Memory B cell (primary cell): Measurements from ENCODE around the gene LRRC71.

Source experiments
- ATAC-seq: fragments of 150-1000 bp; cut with Tn5 transposase; 2 replicates; pipeline ENCODE4 v1.10.0; 2021; ENCODE audit warnings: low read depth, mild to moderate bottlenecking, moderate library complexity
- DNase-seq, 2 donors: peaks; one replicate each; pipeline ENCODE4 v3.0.0; 2022; ENCODE audit warnings: low spot score in 2 of 2
- H3K27ac Mint-ChIP-seq: one replicate; pipeline ENCODE4 v1.8.0; 2022; ENCODE audit warnings: mild to moderate bottlenecking, moderate library complexity, mixed read lengths
- H3K27me3 Mint-ChIP-seq: one replicate; pipeline ENCODE4 v1.8.0; 2022; ENCODE audit warnings: mixed read lengths
- H3K36me3 Mint-ChIP-seq: one replicate; pipeline ENCODE4 v1.8.0; 2022; ENCODE audit warnings: mild to moderate bottlenecking, mixed read lengths
- H3K4me1 Mint-ChIP-seq: one replicate; pipeline ENCODE4 v1.8.0; 2022; ENCODE audit warnings: mixed read lengths
- H3K4me3 Mint-ChIP-seq: one replicate; pipeline ENCODE4 v1.8.0; 2022; ENCODE audit warnings: mild to moderate bottlenecking, moderate library complexity, mixed read lengths
- H3K9me3 Mint-ChIP-seq: one replicate; pipeline ENCODE4 v1.8.0; 2022; ENCODE audit warnings: mixed read lengths

The LRRC71 gene

DNA sequence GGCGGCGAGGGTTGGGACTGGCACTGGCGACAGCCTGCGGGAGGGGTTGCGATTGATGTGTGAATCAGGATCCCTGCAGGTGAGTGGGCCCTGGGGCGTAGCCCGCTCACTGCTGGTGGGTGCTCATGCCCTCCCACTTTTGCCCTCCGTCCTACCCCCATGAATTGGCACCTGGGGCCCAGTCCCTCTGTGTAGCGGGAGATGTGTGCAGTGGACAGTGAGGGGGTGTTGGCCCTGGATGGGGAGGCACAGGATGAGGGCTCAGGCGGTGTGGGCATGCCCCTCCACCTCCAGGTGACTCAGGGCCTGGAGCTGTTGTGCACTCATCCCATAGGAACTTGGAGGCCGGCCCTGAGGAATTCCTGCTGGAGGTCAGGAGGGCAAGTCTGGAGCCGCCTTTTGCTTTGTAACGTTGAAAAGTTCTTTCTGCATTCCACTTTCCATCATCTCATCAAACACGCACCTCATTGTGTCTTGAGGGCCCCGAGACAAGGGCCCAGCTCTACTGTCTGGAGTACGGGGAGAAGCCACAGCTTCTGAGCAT lies 23.9 kb upstream of the LRRC71 start:
- Mint-ChIP-seq H3K4me1 (no peaks in the 10 kb centered on the region), H3K27me3 (peaks cover 26% of the 10 kb centered on the region), H3K9me3 (no peaks in the 10 kb centered on the region), H3K36me3 (no peaks in the 10 kb centered on the region), H3K27ac (no peak overlapping the region), H3K4me3 (no peak overlapping the region)
- DNase-seq (no peak), ATAC-seq (no peak)

DNA sequence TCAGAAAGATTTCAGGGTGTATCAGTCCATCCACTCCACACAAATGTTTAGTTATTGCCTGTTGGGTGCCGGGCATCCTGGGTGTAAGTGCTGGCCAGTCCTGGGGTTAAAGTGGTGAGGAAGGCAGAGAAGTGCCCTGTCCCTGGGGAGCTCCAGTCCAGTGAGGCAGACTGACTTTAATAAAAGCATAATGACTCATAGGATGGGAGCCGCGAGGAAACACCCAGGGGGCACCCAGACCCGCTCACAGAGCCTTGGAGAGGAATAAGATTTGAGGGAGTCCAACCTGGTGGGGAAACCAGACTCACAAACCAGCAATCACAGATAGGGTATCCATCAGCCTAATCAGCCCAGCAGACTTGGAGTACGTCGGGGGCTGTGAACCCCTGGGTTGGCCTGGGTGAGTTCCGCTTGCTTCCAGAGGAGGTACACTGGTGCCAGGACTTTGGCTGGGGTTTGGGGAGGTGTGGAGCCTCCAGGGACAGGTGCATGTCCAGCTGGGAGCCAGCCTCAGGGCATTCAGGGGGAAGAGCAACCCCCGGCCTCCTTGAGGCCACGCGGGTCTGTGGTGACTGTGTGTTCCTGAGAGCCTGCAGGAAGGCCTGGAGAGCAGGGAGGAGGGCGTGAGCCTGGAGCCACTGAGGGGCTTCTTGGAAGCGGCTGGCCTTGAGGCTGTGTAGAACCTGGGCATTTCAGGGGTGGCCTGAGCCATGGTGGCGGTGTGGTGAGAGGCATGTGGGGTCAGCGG lies 23.2 kb upstream of the LRRC71 start:
- H3K27me3 Mint-ChIP-seq: peaks cover 28% of the 10 kb centered on the region
- no peaks in the 10 kb centered on the region for H3K36me3 Mint-ChIP-seq
- ATAC-seq (no peak), DNase-seq (no peak)
- H3K9me3 Mint-ChIP-seq: no peaks in the 10 kb centered on the region
- H3K27ac Mint-ChIP-seq: no peak overlapping the region
- H3K4me3 Mint-ChIP-seq: no peak overlapping the region
- no peaks in the 10 kb centered on the region for H3K4me1 Mint-ChIP-seq

DNA sequence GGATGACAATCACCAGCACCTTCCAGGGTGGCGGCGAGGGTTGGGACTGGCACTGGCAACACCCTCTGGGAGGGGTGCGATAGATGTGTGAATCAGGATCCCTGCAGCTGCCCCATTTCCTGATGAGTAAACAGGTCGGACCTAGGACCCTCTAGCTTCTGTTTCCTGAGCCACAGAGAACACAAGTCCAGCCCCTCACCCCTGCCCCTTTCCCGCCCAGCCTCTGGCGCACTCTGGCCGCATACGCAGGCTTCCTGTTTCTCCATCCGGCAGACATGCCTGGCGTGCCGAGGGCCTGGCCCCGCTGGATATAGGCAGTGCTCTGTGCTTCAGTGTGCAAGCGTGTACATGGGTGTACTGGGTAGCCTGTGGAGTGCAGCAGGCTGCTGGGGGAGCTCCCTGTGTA lies 22.3 kb upstream of the LRRC71 start:
- no peaks in the 10 kb centered on the region for H3K9me3 Mint-ChIP-seq
- H3K27ac Mint-ChIP-seq: no peak overlapping the region
- no peak overlapping the region for H3K4me3 Mint-ChIP-seq
- H3K27me3 Mint-ChIP-seq: peaks cover 28% of the 10 kb centered on the region
- ATAC-seq (no peak), DNase-seq (no peak)
- H3K4me1 Mint-ChIP-seq: no peaks in the 10 kb centered on the region
- no peaks in the 10 kb centered on the region for H3K36me3 Mint-ChIP-seq

DNA sequence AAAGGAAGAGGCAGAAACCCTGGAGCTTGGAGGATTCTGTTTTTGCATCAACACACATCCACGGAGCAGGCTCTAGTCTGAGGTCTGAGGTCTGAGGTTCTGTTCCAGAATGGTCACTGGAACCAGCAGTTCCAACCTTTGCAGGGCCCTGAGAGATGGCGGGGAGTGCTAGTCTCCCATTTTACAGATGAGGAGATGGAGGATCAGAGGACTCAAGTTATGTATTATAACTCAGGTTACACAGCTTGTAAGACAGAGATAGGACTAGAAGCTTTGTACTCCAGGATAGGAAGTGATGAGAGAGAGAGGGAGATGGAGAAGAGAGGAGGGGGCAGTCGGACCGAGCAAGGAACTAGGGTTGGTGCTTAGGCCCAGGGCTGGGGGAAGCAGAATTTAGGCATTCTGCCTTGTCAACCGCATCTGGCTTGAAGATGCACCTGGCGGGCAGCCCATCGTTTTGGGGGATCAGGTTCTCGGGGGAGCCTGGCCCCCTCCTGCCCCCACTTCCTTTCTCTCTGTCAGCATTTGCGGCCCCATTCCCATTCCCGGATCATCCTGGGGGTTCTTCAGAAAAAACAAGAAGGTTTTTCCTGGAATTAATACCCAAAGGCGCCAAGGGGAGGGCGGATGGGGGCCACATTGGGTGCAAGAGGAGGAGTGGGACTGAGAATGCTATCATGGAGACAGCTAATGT lies 21.3 kb upstream of the LRRC71 start:
- no peaks in the 10 kb centered on the region for H3K9me3 Mint-ChIP-seq
- no peak for ATAC-seq
- no peak overlapping the region for H3K27ac Mint-ChIP-seq
- no peak overlapping the region for H3K4me3 Mint-ChIP-seq
- no peaks in the 10 kb centered on the region for H3K4me1 Mint-ChIP-seq
- DNase-seq: no peak
- H3K27me3 Mint-ChIP-seq: peaks cover 27% of the 10 kb centered on the region
- no peaks in the 10 kb centered on the region for H3K36me3 Mint-ChIP-seq

DNA sequence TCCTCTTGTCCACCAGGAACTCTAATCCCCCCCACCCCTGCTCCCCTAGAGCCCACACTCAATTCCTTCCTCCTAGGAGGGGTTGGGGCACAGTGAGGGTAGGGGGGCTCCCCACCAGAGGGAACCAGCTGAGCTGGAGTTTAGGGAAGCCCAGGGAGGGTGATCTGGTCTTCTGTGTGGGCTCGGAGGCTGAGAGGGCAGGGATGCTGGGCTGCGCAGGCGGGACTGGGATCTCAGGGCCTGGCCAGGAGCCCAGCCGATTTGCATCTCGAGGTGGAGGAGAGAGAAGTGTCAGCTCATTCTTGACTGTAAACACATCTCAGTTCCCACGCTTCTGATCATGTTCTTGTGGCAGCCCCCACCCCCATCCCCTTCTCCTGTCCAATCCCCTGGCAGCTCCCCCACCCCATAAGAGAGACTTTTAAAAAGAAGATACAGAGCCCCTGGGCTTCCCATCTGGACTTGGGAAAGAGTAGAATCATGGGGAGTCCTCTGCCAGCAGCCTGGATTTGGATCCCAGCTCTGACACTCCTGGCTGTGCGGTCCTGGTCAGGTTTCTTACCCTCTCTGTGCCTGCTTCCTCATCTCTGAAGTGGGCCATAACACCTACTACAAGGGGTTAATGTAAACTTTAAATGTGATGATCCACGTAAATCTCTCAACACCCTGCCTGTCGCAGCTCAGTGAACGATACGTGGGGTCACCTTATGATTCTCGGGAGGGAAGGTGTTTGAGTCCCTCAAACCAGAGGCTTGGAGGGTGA lies 20.3 kb upstream of the LRRC71 start:
- Mint-ChIP-seq H3K4me1 (no peaks in the 10 kb centered on the region), H3K27ac (no peak overlapping the region)
- DNase-seq: no peak

DNA sequence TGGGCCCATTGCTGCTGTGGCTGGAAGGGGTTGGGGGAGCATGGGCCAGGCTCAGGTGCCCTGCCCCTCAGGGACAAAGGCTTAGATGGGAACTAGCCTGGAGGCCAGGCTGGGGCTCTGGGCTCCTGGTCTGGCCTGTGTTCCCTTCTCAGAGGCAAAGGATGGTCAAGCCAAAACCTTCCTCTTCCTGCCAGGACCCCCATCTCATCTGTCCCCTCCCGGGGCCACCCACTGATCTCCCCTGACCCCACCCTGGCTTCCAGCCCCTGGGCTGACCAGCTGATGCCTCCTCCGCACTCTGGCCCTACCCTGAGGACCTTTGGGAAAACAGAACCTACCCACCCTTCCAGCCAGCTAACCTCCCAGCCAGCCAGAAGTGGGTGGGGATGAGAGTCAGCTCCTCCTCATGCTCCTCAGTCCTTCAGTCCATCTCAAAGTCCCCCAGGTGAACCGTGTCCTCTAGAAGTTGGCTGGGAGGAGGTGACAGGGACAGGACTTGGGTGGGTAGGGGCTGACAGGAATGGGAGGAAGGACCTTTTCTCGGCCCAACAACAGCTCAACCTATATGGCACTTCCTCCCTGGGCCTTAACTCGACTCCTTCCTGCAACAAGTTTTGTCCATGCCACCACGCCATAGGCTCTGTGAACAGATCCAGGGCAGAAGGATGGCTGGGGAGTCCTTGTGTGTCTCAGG lies 19.4 kb upstream of the LRRC71 start:
- peaks cover 25% of the 10 kb centered on the region for H3K27me3 Mint-ChIP-seq
- DNase-seq: no peak
- H3K36me3 Mint-ChIP-seq: no peaks in the 10 kb centered on the region
- no peak overlapping the region for H3K4me3 Mint-ChIP-seq
- H3K4me1 Mint-ChIP-seq: no peaks in the 10 kb centered on the region
- no peak overlapping the region for H3K27ac Mint-ChIP-seq
- H3K9me3 Mint-ChIP-seq: no peaks in the 10 kb centered on the region
- no peak for ATAC-seq

More for the DNA sequence above, 20.3 kb upstream of the LRRC71 start:
- no peak for ATAC-seq
- H3K36me3 Mint-ChIP-seq: no peaks in the 10 kb centered on the region
- H3K9me3 Mint-ChIP-seq: no peaks in the 10 kb centered on the region
- peaks cover 23% of the 10 kb centered on the region for H3K27me3 Mint-ChIP-seq
- H3K4me3 Mint-ChIP-seq: no peak overlapping the region

DNA sequence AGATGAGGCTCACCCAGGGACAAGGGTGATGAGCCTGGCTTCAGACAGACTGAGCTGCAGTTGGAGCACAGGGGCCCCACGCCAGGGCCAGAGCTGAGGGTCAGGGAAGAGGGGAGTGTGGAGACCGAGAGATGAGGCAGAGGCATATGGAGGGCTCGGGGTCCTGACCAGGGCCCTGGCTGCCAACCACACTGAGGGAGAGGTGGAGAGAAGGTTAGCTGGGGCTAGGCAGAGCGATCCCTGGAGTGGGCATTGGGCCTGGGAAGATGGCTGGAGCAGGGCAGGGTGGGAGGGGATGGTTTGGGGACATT lies 18.9 kb upstream of the LRRC71 start:
- Mint-ChIP-seq H3K9me3 (no peaks in the 10 kb centered on the region), H3K36me3 (no peaks in the 10 kb centered on the region), H3K4me3 (no peak overlapping the region), H3K27me3 (peaks cover 25% of the 10 kb centered on the region), H3K27ac (no peak overlapping the region), H3K4me1 (no peaks in the 10 kb centered on the region)
- no peak for DNase-seq
- ATAC-seq: no peak

DNA sequence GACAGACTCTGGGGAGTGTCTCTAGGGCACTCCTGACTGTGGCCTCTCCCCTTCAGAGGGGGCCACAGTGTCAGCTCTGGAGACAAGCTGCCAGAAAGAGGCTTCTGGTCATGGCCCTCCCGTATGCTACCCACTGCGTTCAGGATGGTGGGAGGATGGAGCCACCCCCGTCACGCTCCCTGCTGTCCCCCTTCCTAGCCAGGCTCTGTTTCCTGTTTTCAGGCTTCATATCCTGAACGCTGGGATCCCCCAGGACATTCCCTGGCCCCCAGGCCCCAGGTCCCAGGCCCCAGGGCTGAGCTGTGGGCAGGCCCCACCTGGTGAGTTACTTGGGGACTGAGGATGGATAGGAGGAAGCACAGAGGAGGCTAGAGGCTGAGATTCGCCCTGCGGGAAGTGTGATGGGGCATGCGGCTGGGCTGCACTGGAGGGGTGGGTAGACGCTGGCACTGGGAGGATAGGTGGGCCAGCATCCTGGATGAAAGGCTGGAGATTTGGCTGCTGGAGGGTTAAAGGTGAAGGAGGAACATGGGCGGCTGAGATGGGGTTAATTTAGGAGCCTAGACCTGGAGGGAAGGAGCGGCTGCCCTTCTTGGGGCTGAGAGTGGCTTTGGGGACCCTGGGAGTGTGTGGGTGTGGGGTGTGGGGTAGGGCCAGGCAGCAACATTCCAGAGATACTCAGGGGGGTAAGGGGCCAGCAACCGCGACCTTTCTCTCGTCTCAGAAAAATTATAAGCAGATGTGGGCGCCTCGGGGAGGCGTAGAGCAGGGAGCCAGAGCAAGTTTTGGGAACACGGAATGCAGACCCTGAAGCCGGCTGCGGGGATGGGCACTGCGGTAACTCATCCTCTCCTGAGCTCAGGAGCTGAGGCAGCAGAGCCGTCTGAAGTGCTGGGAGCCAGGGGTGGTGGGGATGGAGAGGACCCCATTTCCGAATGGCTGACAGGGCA lies 18.2 kb upstream of the LRRC71 start:
- Mint-ChIP-seq H3K36me3 (no peaks in the 10 kb centered on the region), H3K4me1 (peaks cover 4% of the 10 kb centered on the region), H3K27ac (no peak overlapping the region), H3K27me3 (peaks cover 30% of the 10 kb centered on the region), H3K9me3 (no peaks in the 10 kb centered on the region), H3K4me3 (no peak overlapping the region)
- DNase-seq (no peak), ATAC-seq (no peak)

DNA sequence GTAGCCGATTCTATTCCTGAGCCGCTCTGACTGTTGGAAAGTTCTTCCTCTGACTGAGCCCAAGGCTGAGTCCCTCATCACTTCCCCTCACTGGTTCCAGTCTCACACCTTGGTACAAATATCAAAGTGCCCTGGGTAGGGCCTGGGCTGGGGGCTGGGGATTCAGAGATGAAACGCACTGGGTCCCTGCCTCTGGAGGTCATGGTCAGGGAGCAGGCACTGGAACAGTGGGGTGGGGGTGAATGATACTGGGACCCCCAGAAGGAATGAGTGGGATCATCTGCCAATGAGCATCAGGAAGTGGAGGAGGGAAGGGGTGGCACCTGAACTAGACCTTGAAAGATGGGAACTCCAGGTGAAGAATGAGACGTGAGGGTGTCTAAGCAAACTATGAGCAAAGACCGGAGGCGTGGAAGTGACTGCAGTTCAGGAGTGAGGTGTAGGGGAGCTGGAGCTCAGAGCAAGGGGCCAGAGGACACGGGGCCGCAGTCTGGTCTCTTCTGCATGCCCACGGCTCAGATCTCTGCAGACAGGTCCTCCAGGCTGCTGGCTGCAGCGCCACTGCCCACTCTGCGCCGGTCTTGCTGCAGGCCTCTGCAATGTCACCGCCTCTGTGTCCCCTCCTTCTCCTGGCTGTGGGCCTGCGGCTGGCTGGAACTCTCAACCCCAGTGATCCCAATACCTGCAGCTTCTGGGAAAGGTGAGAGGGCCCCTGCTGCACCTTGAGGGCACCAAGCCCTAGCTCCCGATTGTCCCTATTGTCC lies 16.9 kb upstream of the LRRC71 start:
- DNase-seq: no peak
- Mint-ChIP-seq H3K36me3 (no peaks in the 10 kb centered on the region), H3K9me3 (no peaks in the 10 kb centered on the region), H3K27me3 (peaks cover 25% of the 10 kb centered on the region), H3K4me3 (no peak overlapping the region), H3K27ac (no peak overlapping the region), H3K4me1 (peaks cover 4% of the 10 kb centered on the region)
- ATAC-seq: no peak

DNA sequence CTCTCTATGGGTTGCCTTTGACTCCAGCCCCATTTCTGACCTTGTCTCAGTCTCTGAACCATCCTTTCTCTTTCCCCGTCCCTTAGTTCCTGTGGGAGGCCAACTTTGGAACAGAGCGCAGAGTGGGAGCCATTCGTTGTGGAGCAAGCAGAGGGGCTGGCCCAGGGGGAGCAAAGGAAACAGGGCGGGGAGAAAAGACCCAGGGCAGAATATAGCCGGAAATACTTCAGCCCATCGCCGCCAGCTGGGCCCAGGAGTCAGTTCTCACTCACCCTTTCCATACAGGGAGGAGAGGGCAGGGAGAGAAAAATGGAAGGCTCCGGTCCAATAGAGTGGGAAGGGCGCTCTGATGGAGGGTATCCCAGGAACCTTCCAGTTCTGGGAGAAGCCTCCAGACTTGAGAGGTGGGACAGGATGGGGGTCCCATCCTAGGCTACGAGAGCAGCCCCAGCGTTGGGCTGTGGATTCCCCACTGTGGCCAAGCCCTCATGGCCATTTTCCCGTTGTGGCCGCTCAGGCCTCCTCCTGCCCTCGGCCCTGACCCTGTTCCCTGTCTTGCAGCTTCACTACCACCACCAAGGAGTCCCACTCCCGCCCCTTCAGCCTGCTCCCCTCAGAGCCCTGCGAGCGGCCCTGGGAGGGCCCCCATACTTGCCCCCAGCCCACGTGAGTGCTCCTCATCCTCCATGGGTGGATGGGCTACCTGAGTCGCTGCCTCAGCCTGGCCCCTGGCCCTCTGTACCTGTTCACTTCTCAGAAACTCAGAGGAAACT lies 16.1 kb upstream of the LRRC71 start:
- Mint-ChIP-seq H3K27me3 (peaks cover 21% of the 10 kb centered on the region), H3K9me3 (no peaks in the 10 kb centered on the region), H3K36me3 (no peaks in the 10 kb centered on the region), H3K4me3 (no peak overlapping the region), H3K27ac (no peak overlapping the region), H3K4me1 (peaks cover 4% of the 10 kb centered on the region)
- DNase-seq (no peak), ATAC-seq (no peak)

DNA sequence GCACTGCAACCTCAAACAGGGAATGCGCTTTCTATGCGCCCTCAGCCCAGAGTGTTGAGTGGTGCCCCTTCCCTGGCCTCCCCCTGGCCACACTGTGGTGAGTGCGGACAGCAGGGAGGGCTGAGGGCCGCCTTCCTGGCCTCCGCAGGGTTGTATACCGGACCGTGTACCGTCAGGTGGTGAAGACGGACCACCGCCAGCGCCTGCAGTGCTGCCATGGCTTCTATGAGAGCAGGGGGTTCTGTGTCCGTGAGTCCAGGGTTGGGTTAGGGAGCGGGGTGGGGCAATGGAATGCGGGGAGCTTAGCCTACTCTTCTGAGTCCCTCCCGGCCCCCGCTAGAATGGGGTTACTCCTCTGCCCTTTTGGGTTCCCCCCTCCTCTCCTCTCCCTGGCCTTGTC lies 15.3 kb upstream of the LRRC71 start:
- Mint-ChIP-seq H3K4me3 (no peak overlapping the region), H3K27ac (no peak overlapping the region), H3K4me1 (peaks cover 4% of the 10 kb centered on the region), H3K27me3 (peaks cover 21% of the 10 kb centered on the region), H3K36me3 (no peaks in the 10 kb centered on the region), H3K9me3 (no peaks in the 10 kb centered on the region)
- ATAC-seq (no peak), DNase-seq (no peak)

DNA sequence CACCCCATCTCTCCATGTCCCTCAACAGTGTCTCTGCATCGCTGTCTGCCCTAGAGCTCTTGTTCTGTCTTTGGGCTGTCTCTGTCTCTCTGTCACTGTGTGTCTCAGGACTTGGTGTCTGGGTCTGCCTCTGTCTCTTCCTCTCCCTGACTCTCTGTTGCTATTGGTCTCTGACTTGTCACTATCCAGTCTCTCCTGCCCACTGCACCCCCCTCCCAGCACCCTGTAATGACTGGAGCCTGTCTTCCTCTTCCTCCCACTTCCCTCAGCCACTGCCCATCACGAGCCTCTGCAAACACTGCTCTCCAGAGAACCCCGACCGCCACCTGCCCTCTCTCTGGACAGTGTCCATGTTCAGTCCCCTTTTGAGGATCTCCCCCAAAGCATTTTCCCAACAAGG lies 14.8 kb upstream of the LRRC71 start:
- H3K9me3 Mint-ChIP-seq: no peaks in the 10 kb centered on the region
- DNase-seq (no peak), ATAC-seq (no peak)
- no peaks in the 10 kb centered on the region for H3K36me3 Mint-ChIP-seq
- no peak overlapping the region for H3K27ac Mint-ChIP-seq
- no peak overlapping the region for H3K4me3 Mint-ChIP-seq
- peaks cover 24% of the 10 kb centered on the region for H3K27me3 Mint-ChIP-seq
- H3K4me1 Mint-ChIP-seq: peaks cover 8% of the 10 kb centered on the region
